SK-N-SH treated with all-trans-retinoic acid at 6 μM for 48 hours (cell line): ENCODE results near the gene WWP2.

Source experiments
- ZFP30 ChIP-seq: fragments of 450-650 bp; formaldehyde crosslinking; IDR thresholded peaks from 2 replicates; pipeline ENCODE4 v1.5.0; 2022; ENCODE audit warnings: mild to moderate bottlenecking, moderate library complexity
- ZNF8 ChIP-seq: fragments of 450-650 bp; formaldehyde crosslinking; IDR thresholded peaks from 2 replicates; pipeline ENCODE4 v1.5.0; 2020; ENCODE audit warnings: mild to moderate bottlenecking, moderate library complexity

DNA sequence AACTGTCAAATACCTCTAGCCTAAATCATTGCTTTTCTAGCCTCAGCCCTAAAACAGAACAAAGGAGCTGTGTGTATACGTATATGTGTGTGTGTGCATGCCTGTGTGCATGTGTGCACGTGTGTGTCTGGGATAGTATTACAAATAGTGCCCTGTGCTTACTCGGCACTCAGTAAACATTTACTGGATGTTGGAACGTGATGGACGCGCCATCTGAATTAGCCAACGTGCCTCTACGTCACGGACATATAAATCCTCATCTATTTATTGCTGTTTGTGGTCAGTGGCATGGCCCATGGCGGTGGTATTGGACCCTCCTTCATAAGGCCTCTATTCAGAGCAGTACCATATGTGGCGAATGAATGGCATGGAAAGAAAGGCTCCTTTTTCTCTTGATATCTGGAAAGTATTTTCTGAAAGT lies 37.5 kb downstream of the WWP2 start:
- TF ChIP-seq ZNF8 (CRISPR knock-in tag) (no peak), ZFP30 (CRISPR knock-in tag) (no peak)
